Testis (tissue), 3 donors: ENCODE measurements around the gene PDGFD. TPM values are rescaled to one million over a fixed set of nuclear protein-coding genes. Genes with fewer than 3 reads are reported as not detected.

Source experiments
- DNase-seq: peaks from one replicate; pipeline ENCODE4 v3.0.0-alpha.2; 2019
- H3K27ac ChIP-seq, 2 donors: fragments of 200-600 bp; sonication (generic); one replicate each; pipeline ENCODE4 v1.5.1; 2019
- H3K27me3 ChIP-seq: fragments of 200-600 bp; sonication (generic); one replicate; pipeline ENCODE4 v1.5.1; 2019
- H3K36me3 ChIP-seq: fragments of 200-600 bp; sonication (generic); one replicate; pipeline ENCODE4 v1.5.1; 2017; ENCODE audit warnings: low read depth; ENCODE audit errors: missing control alignments
- H3K4me1 ChIP-seq: fragments of 200-600 bp; sonication (generic); one replicate; pipeline ENCODE4 v1.5.1; 2019
- H3K4me3 ChIP-seq, 2 donors: fragments of 200-600 bp; sonication (generic); one replicate each; pipeline ENCODE4 v1.5.1; 2017 to 2019
- H3K9me3 ChIP-seq: fragments of 200-600 bp; sonication (generic); one replicate; pipeline ENCODE4 v1.5.1; 2017
- POLR2A ChIP-seq: fragments of 450-650 bp; IDR thresholded peaks from one replicate; pipeline ENCODE4 v1.6.1; 2017; ENCODE audit warnings: antibody characterized with exemption, mild to moderate bottlenecking, moderate library complexity
- WGBS, 2 donors: methylation state at CpG; one replicate each; pipeline ENCODE4 v1.1.5; 2018; 5-methylcytosine and 5-hydroxymethylcytosine counted together
- intact Hi-C: fragments of 100-400 bp; cut with DNase I; formaldehyde crosslinking; loops from one replicate; pipeline ENCODE4 v1.15.1; 2023; ENCODE audit warnings: low total_unique reads
- polyA plus RNA-seq: library from polyadenylated mRNA; stranded (reverse); fragments of 350-450 nt; fragmentation: Illumina TruSeq; extraction: RNeasy Lipid Tissue Mini Kit (QIAGEN cat#74804); gene quantifications from one replicate; pipeline ENCODE4 v1.2.3, GENCODE V29; 2014; ENCODE audit warnings: low read depth, low replicate concordance; ENCODE audit not compliant: insufficient read depth
- total RNA-seq, 2 donors: library from RNA; depleted of rRNA; stranded (reverse); fragments of >200 nt; gene quantifications; one replicate each; pipeline ENCODE4 v1.2.3, GENCODE V29; 2016
- TF ChIP-seq, protein P1 (sequence below), 3 experiments: fragments of 450-650 bp in 2 of 3; fragments of 200-600 bp in 1 of 3; sonication (generic) in 1 of 3; IDR thresholded peaks; one replicate each; pipeline ENCODE4 v1.5.1; 2016 to 2019; ENCODE audit warnings: antibody characterized with exemption in 3 of 3, mild to moderate bottlenecking in 2 of 3, moderate library complexity in 1 of 3

PDGFD gene
- total and polyA plus RNA-seq, 3 donors from 2014 or later = 6.0 to 8.1 (median 8.0) TPM

DNA sequence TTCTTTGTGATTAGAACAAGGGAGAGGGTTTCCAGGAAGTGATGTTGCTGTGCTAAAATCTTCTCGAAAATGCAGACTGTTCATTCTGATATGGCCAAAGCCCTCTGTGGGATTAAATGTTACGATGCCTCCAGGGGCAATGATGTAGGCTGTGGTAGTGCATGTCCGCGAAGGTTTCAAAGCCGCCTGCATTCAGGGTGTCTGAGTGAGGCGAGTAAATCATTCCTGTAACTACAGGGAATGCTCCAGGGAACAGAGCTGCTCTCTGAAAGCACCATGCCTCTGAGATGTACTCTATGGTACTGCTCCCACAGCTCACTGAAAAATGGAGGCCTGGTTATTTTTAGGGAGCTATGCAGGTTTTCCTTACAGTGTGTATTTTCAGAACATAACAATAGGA, 21.2 kb downstream of the PDGFD start:
- H3K36me3 ChIP-seq = no peaks in the 10 kb centered on the region
- H3K4me1 ChIP-seq = no peaks in the 10 kb centered on the region
- WGBS, 2 donors = 82 to 92% methylated on average over 6 of the region's 6 CpGs
- H3K27me3 ChIP-seq = no peaks in the 10 kb centered on the region
- H3K27ac ChIP-seq = no peak overlapping the region
- H3K9me3 ChIP-seq = no peaks in the 10 kb centered on the region
- DNase-seq = no peak
- TF ChIP-seq POLR2A = no peak
- TF ChIP-seq, protein P1, sequence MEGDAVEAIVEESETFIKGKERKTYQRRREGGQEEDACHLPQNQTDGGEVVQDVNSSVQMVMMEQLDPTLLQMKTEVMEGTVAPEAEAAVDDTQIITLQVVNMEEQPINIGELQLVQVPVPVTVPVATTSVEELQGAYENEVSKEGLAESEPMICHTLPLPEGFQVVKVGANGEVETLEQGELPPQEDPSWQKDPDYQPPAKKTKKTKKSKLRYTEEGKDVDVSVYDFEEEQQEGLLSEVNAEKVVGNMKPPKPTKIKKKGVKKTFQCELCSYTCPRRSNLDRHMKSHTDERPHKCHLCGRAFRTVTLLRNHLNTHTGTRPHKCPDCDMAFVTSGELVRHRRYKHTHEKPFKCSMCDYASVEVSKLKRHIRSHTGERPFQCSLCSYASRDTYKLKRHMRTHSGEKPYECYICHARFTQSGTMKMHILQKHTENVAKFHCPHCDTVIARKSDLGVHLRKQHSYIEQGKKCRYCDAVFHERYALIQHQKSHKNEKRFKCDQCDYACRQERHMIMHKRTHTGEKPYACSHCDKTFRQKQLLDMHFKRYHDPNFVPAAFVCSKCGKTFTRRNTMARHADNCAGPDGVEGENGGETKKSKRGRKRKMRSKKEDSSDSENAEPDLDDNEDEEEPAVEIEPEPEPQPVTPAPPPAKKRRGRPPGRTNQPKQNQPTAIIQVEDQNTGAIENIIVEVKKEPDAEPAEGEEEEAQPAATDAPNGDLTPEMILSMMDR (IDR thresholded peaks at IDR 0.05) = no peak
- no peak overlapping the region for H3K4me3 ChIP-seq
- intact Hi-C loops = no loop called here

DNA sequence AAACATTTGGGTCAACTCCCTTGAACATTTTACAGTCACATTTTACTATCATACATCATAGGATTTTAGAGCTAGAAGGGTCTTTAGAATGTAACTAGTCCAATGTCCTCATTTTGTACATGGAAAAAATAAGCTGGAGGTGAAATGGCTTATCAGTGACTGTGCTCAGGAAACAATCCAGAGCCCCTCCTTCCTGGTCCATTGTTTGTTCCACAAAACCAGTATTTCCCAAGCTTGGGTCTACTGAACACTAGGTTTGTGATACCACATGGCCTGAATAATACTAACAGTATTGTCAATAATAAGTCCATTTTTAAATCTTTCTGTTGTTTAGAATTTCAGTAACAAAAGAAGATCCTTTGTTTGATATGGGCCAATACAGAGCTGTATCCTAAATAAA, 27.1 kb downstream of the PDGFD start:
- DNase-seq = no peak
- no peak overlapping the region for H3K27ac ChIP-seq
- no peaks in the 10 kb centered on the region for H3K9me3 ChIP-seq
- TF ChIP-seq POLR2A = no peak
- TF ChIP-seq, protein P1 (IDR thresholded peaks at IDR 0.05) = no peak
- no peak overlapping the region for H3K4me3 ChIP-seq
- H3K4me1 ChIP-seq = no peaks in the 10 kb centered on the region
- no peaks in the 10 kb centered on the region for H3K27me3 ChIP-seq
- intact Hi-C loops = no loop called here
- no peaks in the 10 kb centered on the region for H3K36me3 ChIP-seq

GRCh38 chr11:104134745-104135144, 29.2 kb downstream of the PDGFD start:
- no peak for TF ChIP-seq POLR2A
- TF ChIP-seq, protein P1 (IDR thresholded peaks at IDR 0.05) = no peak
- Histone ChIP-seq H3K4me3 (no peak overlapping the region), H3K36me3 (no peaks in the 10 kb centered on the region), H3K27me3 (no peaks in the 10 kb centered on the region), H3K9me3 (no peaks in the 10 kb centered on the region), H3K27ac (no peak overlapping the region), H3K4me1 (no peaks in the 10 kb centered on the region)
- DNase-seq = no peak
- intact Hi-C loops = no loop called here
- WGBS, 2 donors = 81 to 83% methylated on average over 1 of the region's 1 CpG

DNA sequence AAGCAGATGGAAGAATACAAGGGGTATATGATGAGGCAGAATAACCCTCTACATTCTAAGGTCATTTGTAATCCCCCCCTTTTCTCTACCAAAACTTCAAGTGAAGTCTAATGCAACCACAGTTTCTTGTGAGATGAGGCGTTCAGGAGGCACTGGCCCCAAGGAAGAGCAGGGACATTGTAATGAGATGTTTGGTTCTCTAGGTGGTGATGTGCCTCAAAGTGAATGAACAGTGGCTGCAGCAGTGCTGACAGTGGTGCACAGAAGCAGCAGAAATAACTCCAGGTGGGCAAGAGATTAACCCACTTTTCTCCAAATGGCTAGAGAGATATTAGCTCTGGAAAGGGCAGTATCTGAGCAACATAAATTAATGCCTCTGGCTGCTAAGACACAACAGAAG, 33.8 kb downstream of the PDGFD start:
- H3K27ac ChIP-seq = no peak overlapping the region
- intact Hi-C loops = no loop called here
- H3K36me3 ChIP-seq = no peaks in the 10 kb centered on the region
- no peak for DNase-seq
- H3K27me3 ChIP-seq = no peaks in the 10 kb centered on the region
- no peaks in the 10 kb centered on the region for H3K4me1 ChIP-seq
- WGBS, 2 donors = 83% methylated on average over 1 of the region's 1 CpG
- no peak for TF ChIP-seq POLR2A
- TF ChIP-seq, protein P1 (IDR thresholded peaks at IDR 0.05) = no peak
- no peak overlapping the region for H3K4me3 ChIP-seq
- H3K9me3 ChIP-seq = no peaks in the 10 kb centered on the region

- DNase-seq = no peak
- Histone ChIP-seq H3K27ac (no peak overlapping the region), H3K4me1 (no peaks in the 10 kb centered on the region), H3K9me3 (no peaks in the 10 kb centered on the region), H3K27me3 (no peaks in the 10 kb centered on the region), H3K4me3 (no peak overlapping the region), H3K36me3 (no peaks in the 10 kb centered on the region)
- intact Hi-C loops = no loop called here
- whole genome bisulfite sequencing, 2 donors = 72 to 81% methylated on average over 3 of the region's 3 CpGs
- TF ChIP-seq POLR2A = no peak
- TF ChIP-seq, protein P1 (IDR thresholded peaks at IDR 0.05) = no peak
Observed at GRCh38 chr11:104129145-104129544, 34.8 kb downstream of the PDGFD start.
